Fibroblast of lung (primary cell): ENCODE results near the gene HMG20A.

Source experiments
- CTCF ChIP-seq, 2 donors: IDR thresholded peaks in 1 of 2; conservative IDR thresholded peaks in 1 of 2; 1 replicate in 1 of 2; 2 replicates in 1 of 2; pipeline ENCODE4 v1.5.1; 2011 to 2012; ENCODE audit warnings: low read length in 2 of 2, control low read depth in 1 of 2, inconsistent platforms in 1 of 2, low read depth in 1 of 2, mild to moderate bottlenecking in 1 of 2
- EZH2 ChIP-seq: IDR thresholded peaks from 2 replicates; pipeline ENCODE4 v1.5.1; 2012; ENCODE audit warnings: low read length, control low read depth, mild to moderate bottlenecking; ENCODE audit errors: missing control alignments

DNA sequence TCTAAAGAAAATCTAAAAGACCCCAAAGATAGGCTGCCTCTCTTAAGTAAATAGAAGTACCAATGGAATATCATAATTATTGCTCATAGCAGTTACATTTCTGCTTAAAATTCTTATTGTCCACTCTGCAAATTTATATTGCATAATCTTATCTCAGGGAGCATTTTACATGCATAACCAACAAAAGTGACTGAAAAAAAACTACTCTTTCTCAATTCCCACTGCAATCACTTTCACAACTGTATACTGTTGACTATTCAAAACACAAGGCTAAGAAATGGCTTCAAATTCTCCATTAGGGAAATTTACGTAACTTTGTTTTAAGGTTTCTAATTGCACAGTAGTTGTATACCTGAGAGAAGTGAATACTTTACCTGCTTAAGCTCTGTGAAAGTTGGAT is 56.3 kb downstream of the HMG20A start:
- TF ChIP-seq CTCF (conservative IDR thresholded peaks at IDR 0.05 in 1 of 2, IDR thresholded peaks at IDR 0.05 in 1 of 2; ENCODE audit: low read depth in 1 of 2, low read length in 2 of 2), result no peak
- no peak for TF ChIP-seq EZH2
